ENCODE measurements around the gene SPACDR. TPM values are rescaled to one million over a fixed set of nuclear protein-coding genes. Genes with fewer than 3 reads are reported as not detected.
"Not testable (repeated sequence)": the region's sequence is repeated elsewhere in the genome, so short reads cannot be mapped to it uniquely, and the experiment has no call there.

Gene SPACDR
- total RNA-seq, 1 donor from 2014 or later = 1.1 TPM

- DNase-seq (ENCODE audit: low spot score) = peak; percentile 94
- intact Hi-C loops (cut with DNase I) = loop anchor here (1.0 to 5.0 kb wide), 3 partner anchors 90 to 253 kb away; partner anchors contain the start of genes EPO and GIGYF1
Observed at GRCh38 chr7:100469227-100470044, 5.4 kb upstream of the SPACDR start.

- DNase-seq (ENCODE audit: low spot score) = no peak
- intact Hi-C loops (cut with DNase I) = loop anchor here (2.0 to 5.0 kb wide), 3 partner anchors 15 to 254 kb away; partner anchors contain the start of genes EPO, GIGYF1 and NYAP1
Observed at GRCh38 chr7:100467638-100468373, 3.7 kb upstream of the SPACDR start.

- no peak for DNase-seq (ENCODE audit: low spot score)
- intact Hi-C loops (cut with DNase I) = loop anchor here (2.0 to 5.0 kb wide), 3 partner anchors 16 to 255 kb away; partner anchors contain the start of genes EPO, GIGYF1 and NYAP1
Observed at GRCh38 chr7:100466653-100467605, 2.9 kb upstream of the SPACDR start.

- intact Hi-C loops (cut with DNase I) = loop anchor here (2.0 to 5.0 kb wide), 3 partner anchors 17 to 256 kb away; partner anchors contain the start of genes EPO, GIGYF1 and NYAP1
- peak; percentile 84 for DNase-seq (ENCODE audit: low spot score)
Observed at GRCh38 chr7:100465702-100466311, 1.7 kb upstream of the SPACDR start.

- intact Hi-C loops (cut with DNase I) = loop anchor here (5.0 kb wide), 2 partner anchors 227 to 257 kb away; partner anchors contain the start of genes EPO and GIGYF1
- no peak for DNase-seq (ENCODE audit: low spot score)
Observed at GRCh38 chr7:100465299-100465698, 1.2 kb upstream of the SPACDR start.

- DNase-seq (ENCODE audit: low spot score) = no peak
- intact Hi-C loops (cut with DNase I) = loop anchor here (5.0 kb wide), 2 partner anchors 228 to 258 kb away; partner anchors contain the start of genes EPO and GIGYF1
Observed at GRCh38 chr7:100464791-100465190, 731 bp upstream of the SPACDR start.

GRCh38 chr7:100457033-100457432, 7.0 kb downstream of the SPACDR start:
- intact Hi-C loops (cut with DNase I) = no loop called here
- no peak for DNase-seq (ENCODE audit: low spot score)

GRCh38 chr7:100456562-100456961, 7.5 kb downstream of the SPACDR start:
- no peak for DNase-seq (ENCODE audit: low spot score)
- intact Hi-C loops (cut with DNase I) = no loop called here

- intact Hi-C loops (cut with DNase I) = no loop called here
- DNase-seq (ENCODE audit: low spot score) = no peak
Observed at GRCh38 chr7:100455206-100455605, 8.9 kb downstream of the SPACDR start.

- intact Hi-C loops (cut with DNase I); DNase-seq (ENCODE audit: low spot score): not testable (repeated sequence)
Observed at GRCh38 chr7:100453854-100454253, 10.2 kb downstream of the SPACDR start.

- intact Hi-C loops (cut with DNase I) = no loop called here
- no peak for DNase-seq (ENCODE audit: low spot score)
Observed at GRCh38 chr7:100452513-100452912, 11.5 kb downstream of the SPACDR start.

- intact Hi-C loops (cut with DNase I) = no loop called here
- DNase-seq (ENCODE audit: low spot score) = no peak
Observed at GRCh38 chr7:100449190-100449795, 14.8 kb downstream of the SPACDR start.

- DNase-seq (ENCODE audit: low spot score); intact Hi-C loops (cut with DNase I): not testable (repeated sequence)
Observed at GRCh38 chr7:100447363-100447762, 16.7 kb downstream of the SPACDR start.

GRCh38 chr7:100446040-100446439, 18.0 kb downstream of the SPACDR start:
- intact Hi-C loops (cut with DNase I) = no loop called here
- DNase-seq (ENCODE audit: low spot score) = peak; percentile 9

- DNase-seq (ENCODE audit: low spot score) = peak; percentile 77
- intact Hi-C loops (cut with DNase I) = no loop called here
Observed at GRCh38 chr7:100444311-100445278, 19.5 kb downstream of the SPACDR start.

GRCh38 chr7:100443096-100443840, 20.8 kb downstream of the SPACDR start:
- peak; percentile 43 for DNase-seq (ENCODE audit: low spot score)
- intact Hi-C loops (cut with DNase I) = no loop called here

Data from cardiac septum (tissue), 1 donor.